ENCODE data around the gene PRR20E.
"Not testable (repeated sequence)": the region's sequence is repeated elsewhere in the genome, so short reads cannot be mapped to it uniquely, and the experiment has no call there.

PRR20E gene

DNA sequence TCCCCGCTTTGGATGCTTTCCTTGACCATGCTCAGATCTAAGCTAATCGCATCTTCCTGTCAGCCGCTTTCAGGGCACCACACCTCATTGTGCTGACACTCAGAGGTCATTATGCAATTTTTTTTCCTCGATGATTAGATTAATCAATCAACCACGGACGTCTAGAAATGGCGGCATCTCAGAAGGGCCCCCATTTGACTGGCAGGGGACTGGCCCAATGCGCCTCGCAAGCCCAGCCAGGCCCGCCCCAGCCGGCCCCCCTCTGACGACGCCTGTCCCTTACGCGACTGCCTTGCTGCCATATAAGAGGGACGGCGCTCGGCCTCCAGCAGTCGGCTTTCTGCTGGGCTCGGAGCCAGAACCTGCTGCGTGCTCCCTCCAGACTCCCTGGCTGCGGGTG is at the start of gene PRR20E:
TSS of gene PRR20E (plus strand) at position 301 of the 400 bp plus-strand sequence. CDS start 387 bp downstream, outside the sequence.
- not testable (repeated sequence) for DNase-seq (ENCODE audit: low read depth in 2 of 2)

- no peak for DNase-seq (ENCODE audit: low read depth in 2 of 2)
Observed at GRCh38 chr13:57123681-57124080, 43.3 kb upstream of the PRR20E start.

DNA sequence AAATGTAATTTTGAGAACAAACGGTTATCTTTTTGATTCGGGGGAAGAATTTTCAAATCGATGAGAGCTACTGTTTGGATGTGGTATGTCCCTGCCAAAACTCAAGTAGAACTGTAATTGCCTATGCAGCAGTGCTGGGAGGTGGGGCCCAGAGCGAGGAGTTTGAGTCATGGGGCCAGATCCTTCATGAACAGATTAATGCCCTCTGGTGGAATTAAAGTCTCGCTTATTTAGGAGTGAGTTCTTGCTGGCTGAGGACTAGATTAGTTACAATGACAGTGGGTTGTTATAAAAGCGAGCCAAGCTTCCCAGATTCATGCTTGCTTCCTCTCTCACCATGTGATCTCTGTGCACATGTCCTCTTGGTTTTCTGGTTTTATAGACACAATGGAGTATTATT is 38.1 kb upstream of the PRR20E start:
- no peak for DNase-seq (ENCODE audit: low read depth in 2 of 2)

DNA sequence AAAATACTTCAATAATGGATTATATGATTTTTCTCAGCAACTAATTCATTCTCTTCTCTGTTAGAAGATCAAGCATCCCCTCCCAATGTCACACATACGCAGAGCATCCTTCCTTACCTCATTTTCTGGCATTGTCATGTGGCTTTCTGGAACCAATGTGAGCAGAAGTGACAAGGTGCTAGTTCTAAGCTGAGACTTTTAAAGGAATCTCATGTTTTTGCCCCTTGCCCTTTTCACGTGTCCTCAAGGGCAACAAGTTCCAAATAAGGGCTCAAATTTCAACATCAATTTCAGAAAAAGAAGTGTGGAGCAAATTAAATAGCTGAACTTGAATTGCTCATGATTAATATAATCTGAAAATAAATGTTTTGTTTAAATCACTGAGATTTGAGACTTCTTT is 30.9 kb upstream of the PRR20E start:
- no peak for DNase-seq (ENCODE audit: low read depth in 2 of 2)

DNA sequence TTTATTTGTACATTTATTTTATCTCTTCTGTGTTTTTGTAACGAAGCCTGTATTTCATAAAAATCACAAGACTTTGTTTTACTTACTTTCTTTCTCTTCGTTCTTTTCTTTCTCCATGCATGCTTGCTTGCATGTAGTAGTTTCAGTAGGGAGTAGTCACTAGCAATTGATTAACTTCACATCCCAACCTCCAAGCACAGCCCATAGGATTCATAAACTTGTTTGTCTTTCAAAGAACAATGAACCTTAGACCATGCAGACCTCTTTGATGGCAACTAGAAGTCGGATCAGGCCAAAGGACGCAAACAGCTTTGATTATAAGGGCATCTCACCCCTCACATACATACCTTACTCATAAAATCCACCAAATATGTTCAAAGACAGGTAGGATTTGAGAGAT is 29.4 kb upstream of the PRR20E start:
- DNase-seq (ENCODE audit: low read depth in 2 of 2), result no peak

DNA sequence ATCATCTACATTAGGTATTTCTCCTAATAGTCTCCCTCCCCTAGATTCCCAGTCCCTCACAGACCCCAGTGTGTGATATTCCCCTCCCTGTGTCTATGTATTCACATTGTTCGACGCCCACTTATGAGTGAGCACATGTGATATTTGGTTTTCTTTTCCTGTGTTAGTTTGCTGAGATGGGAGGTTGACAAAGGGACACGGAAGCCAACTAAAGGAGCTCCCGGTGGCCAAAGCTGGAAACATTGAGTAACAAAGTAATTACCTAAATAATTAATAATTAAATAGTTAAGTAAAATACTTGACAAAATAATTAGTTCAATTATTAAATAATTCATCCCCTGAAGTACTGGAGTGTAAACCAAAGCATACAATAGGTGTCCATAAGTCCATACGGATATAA is 28.0 kb upstream of the PRR20E start:
- no peak for DNase-seq (ENCODE audit: low read depth in 2 of 2)

DNA sequence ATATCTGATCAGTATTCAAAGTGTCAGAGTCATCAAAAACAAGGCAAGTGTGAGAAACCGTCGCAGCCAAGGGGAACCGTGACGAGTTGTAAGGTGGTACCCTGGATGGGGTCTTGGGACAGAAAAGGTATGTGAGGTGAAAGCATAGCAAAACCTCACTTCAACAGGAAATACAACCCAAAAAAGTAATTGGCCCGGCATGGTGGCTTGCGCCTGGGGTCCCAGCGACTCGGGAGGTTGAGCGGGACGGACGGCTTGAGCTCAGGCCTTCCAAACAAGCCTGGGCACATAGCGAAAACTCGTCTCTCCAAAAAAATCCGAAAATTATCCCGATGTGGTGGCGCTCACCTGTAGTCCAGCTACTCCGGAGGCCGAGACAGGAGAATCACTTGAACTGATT is 27.2 kb upstream of the PRR20E start:
- not testable (repeated sequence) for DNase-seq (ENCODE audit: low read depth in 2 of 2)

DNA sequence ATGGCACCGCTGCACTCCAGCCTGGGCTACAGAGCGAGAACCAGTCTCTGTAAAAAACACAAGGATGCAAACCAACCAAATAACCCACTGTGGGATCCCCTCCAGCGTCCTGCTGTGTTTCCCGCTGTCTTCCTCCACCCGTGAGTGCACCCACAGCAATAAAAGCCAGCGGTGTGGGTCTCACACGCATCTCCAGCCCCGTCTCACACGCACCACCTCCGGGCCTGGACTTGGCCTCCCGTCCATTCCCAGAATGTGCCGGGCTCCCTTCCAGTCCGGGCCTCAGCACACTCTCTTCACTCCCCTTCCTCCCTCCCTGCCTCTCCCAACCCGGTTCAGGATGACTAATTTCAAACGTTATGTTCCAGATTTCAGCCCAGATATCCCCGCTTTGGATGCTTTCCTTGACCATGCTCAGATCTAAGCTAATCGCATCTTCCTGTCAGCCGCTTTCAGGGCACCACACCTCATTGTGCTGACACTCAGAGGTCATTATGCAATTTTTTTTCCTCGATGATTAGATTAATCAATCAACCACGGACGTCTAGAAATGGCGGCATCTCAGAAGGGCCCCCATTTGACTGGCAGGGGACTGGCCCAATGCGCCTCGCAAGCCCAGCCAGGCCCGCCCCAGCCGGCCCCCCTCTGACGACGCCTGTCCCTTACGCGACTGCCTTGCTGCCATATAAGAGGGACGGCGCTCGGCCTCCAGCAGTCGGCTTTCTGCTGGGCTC is 26.6 kb upstream of the PRR20E start, which contains the start of gene PRR20A:
TSS of gene PRR20A (plus strand) at position 684 of the 734 bp plus-strand sequence. CDS start 387 bp downstream, outside the sequence.
- not testable (repeated sequence) for DNase-seq (ENCODE audit: low read depth in 2 of 2)

DNA sequence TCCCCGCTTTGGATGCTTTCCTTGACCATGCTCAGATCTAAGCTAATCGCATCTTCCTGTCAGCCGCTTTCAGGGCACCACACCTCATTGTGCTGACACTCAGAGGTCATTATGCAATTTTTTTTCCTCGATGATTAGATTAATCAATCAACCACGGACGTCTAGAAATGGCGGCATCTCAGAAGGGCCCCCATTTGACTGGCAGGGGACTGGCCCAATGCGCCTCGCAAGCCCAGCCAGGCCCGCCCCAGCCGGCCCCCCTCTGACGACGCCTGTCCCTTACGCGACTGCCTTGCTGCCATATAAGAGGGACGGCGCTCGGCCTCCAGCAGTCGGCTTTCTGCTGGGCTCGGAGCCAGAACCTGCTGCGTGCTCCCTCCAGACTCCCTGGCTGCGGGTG is 19.8 kb upstream of the PRR20E start, which contains the start of gene PRR20B:
TSS of gene PRR20B (plus strand) at position 301 of the 400 bp plus-strand sequence. CDS start 387 bp downstream, outside the sequence.
- DNase-seq (ENCODE audit: low read depth in 2 of 2), result not testable (repeated sequence)

DNA sequence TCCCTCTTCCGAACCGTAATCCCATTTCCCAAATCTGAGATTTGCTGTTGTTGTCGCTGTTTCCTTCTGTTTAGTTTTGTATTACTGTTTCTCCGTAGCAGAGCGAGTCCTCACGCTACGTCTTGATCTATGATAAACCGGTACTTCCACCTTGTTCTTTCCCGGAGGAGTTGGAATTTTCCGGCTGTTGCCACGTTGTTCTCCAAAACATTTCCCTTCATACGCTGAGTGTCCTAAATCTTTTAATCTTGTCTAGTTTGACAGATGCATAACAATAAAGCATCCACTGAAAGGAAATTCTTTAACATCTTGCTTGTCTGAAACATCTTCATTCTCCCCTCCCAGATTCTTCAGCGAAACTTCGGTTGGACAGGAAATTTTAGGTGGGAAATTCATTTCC is 18.9 kb upstream of the PRR20E start:
- DNase-seq (ENCODE audit: low read depth in 2 of 2), result not testable (repeated sequence)

DNA sequence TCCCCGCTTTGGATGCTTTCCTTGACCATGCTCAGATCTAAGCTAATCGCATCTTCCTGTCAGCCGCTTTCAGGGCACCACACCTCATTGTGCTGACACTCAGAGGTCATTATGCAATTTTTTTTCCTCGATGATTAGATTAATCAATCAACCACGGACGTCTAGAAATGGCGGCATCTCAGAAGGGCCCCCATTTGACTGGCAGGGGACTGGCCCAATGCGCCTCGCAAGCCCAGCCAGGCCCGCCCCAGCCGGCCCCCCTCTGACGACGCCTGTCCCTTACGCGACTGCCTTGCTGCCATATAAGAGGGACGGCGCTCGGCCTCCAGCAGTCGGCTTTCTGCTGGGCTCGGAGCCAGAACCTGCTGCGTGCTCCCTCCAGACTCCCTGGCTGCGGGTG is 13.2 kb upstream of the PRR20E start, which contains the start of gene PRR20C:
TSS of gene PRR20C (plus strand) at position 301 of the 400 bp plus-strand sequence. CDS start 387 bp downstream, outside the sequence.
- not testable (repeated sequence) for DNase-seq (ENCODE audit: low read depth in 2 of 2)

GRCh38 chr13:57160332-57160731 is 6.7 kb upstream of the PRR20E start, which contains the start of gene PRR20D:
TSS of gene PRR20D (plus strand) at chr13:57160632. CDS start at chr13:57161019, 387 bp downstream.
- not testable (repeated sequence) for DNase-seq (ENCODE audit: low read depth in 2 of 2)

DNA sequence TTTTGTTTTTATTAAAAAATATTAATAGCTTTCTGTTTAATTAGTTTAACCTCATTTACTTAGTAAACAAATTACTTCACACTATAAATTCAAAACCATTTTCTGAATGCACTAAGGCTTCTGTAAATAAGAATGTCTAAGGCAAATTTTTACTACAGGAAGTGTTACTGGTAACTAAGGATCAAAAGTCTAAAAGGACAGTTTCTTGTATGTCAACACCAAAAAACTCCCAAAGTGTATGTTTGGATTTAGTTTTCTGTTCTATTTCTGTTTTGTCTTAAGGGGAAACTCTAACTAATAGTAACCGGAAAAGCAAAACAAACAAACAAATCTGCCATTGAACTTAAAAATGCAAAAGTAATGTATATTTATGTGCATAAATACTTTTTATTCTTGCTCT is 24.7 kb downstream of the PRR20E start:
- DNase-seq (ENCODE audit: low read depth in 2 of 2), result no peak

GRCh38 chr13:57212989-57213388 is 46.0 kb downstream of the PRR20E start:
- DNase-seq (ENCODE audit: low read depth in 2 of 2), result no peak
